ENCODE measurements around the gene ACLY. TPM values are rescaled to one million over a fixed set of nuclear protein-coding genes. Genes with fewer than 3 reads are reported as not detected.
"Not testable (repeated sequence)": the region's sequence is repeated elsewhere in the genome, so short reads cannot be mapped to it uniquely, and the experiment has no call there.

The ACLY gene
- total RNA-seq, 1 donor from 2014 or later: 165 TPM

DNA sequence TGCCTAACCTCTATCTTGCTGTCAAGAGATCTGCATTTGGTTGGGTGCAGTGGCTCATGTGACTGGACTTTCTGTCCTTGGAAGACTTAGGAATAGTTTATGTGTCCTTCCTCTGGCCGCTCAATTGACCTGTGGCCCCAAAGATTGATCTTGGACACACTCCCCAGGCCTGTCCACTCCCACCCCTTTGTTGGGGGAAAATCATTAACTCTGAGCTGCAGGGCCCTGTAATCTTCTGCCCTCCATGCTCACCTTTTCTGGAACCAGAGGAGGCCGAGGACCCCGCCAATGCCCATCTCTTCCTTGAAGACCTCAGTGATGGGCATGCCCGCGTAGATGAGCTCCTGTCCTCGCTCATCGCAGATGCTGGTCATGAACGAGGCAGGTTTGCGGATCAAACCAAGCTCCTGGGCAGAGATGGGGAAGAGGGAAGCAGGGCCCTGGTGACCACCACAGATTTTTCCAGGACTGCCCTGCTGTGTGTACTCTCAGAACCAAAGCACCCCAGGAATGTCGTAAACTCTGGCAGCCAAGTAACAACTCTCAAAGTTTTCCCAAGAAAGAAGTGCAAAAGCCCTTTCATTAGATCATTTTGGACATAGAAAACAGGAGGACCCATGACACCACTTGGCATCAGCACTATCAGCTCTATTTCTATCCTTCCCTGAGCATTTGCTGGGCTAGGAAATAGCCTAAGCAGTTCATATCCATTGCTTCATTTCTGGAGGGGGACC, 45.0 kb downstream of the ACLY start:
- no peak for DNase-seq (ENCODE audit: low read depth)

DNA sequence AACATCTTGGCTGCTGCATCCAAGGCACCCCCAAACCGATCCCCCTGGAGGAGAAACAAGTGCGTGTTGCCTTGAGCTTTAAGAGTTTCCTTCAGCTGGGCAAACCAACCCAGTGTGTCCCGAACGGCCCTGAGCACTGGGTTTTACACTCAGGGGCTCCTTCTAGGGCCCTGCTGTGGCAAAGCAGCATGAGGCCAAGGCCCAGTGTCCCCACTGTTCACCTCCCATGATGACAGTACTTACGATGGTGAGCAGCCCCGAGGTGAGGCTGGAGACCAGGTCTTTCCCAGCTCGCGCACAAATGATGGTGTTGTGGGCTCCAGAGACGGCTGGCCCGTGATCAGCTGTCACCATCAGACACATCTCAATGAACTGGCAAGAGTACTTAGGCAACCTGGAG, 47.0 kb downstream of the ACLY start:
- DNase-seq (ENCODE audit: low read depth): no peak

- peak; percentile 43 for DNase-seq (ENCODE audit: low read depth)
Observed at GRCh38 chr17:41870627-41871026, 48.1 kb downstream of the ACLY start.

DNA sequence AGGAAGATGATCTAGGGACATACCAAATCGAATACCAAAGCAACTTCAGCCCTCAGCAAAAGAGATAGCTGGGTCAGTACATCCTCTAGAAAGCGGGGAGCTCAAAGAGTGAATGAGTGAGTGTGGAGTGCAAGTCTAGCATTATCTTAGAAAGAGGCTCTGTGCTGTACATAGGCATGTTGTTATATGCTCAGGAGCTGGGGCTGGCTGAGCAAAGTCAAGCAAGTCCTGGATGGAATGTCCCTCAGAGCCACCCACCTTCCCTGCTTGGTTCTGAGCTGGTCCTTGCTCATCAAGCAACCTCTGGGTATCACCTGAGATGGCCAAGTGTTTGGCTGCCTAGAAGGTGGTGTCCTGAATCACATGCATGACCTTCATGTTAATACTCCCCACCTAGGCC, 48.7 kb downstream of the ACLY start:
- no peak for DNase-seq (ENCODE audit: low read depth)

- no peak for DNase-seq (ENCODE audit: low read depth)
Observed at GRCh38 chr17:41869426-41869825, 49.3 kb downstream of the ACLY start.

- DNase-seq (ENCODE audit: low read depth): no peak
Observed at GRCh38 chr17:41868568-41868967, 50.2 kb downstream of the ACLY start.

GRCh38 chr17:41865596-41865893, 53.2 kb downstream of the ACLY start:
- no peak for DNase-seq (ENCODE audit: low read depth)

DNA sequence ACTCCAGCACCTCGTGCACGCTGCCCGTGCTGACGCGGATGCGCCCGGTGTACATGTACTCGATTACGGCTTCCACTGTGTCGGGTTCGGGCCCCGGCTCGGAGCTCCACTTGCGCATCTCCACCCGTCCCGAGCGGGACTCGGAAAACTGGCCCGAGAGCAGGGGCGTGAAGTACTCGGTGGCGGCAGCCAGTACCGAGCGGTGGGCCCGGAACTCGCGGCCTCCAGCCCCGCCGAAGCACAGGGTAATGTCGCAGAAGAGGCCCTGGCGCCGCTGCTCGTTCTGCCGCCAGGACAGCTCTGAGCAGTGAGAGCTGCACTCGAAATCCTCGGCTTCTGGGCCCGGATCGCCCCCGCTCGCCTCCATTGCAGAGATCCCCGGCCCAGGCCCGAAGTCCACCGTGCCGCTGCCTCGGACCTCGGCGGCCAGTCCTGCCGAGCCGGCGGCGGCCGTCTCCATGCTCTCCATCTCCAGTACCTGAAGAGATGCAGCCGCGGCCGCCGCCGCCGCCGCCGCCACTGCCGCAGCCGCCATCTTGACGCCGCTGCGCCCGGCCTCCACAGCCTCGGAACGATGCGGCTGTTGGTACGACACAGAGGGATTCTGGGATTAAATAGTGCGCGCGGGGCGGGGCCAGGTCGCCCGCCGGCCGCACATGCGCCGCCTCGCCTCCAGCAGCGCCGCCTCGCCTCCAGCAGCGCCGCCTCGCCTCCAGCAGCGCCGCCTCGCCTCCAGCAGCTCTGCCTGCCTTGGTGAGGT, 53.7 kb downstream of the ACLY start, which contains the start of gene KLHL11:
Gene KLHL11, minus strand, starts transcription at position 588 of the 760 bp plus-strand sequence. Its CDS starts 53 bp downstream, at position 535.
- peak; percentile 92 for DNase-seq (ENCODE audit: low read depth)

GRCh38 chr17:41864498-41864835, 54.3 kb downstream of the ACLY start:
- no peak for DNase-seq (ENCODE audit: low read depth)

DNA sequence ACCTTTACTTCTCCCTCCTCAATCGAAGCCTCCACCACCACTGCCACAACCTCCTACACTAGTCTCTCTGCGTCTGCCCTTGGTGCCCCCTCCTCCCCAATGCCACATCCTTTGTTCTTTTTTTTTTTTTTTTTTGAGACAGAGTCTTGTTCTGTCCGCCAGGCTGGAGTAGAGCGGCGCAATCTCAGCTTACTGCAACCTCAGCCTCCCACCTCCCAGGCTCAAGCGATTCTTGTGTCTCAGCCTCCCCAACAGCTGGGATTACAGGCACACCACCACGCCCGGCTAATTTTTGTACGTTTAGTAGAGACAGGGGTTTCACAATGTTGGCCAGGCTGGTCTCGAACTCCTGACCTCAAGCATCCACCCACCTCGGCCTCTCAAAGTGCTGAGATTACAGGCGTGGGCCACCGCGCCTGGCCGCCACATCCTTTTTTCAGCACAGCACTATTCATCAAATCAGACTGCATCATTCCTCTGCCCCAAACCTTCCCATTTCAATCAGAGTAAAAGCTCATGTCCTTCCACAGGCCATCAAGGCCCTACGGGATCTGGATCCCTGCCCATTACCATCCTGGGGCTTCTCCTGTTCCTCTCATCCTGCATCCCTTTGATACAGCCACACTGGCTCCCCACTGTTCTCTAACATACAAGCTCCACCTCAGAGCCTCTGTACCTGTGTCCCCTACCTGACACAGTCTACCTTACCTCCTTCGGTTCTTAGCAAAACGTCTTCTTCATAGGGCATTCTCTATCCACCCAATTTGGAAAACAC, 55.5 kb downstream of the ACLY start:
- no peak for DNase-seq (ENCODE audit: low read depth)

DNA sequence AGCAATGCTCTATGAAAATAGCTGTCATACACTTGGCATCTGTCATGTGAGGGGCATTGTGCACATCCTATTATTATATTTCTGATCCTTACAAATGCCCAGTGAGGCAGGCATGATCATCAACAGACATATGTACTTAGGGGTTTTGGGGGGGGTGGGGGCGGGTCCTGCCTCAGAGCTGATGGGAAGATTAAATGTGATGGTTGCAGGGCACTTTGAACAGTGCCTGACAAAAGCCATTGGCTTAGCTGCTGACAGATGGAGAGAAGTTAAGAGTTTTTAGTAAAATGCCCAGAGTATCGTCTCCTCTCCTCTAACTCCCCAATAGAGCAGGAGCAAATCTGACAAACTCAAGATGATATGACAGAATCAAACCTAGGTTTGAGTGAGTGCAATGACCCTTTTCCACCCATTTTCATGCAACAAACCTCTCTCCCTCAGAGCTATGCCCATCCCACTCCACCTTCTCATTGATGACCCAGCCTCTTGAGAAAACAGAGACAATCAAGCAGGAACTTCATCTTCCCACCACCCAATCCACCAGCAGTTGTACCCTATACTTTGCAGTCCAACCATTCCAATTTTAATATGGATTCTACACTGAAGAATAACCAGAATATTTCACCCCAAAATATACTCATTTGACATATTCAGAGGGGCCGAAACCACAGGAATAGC, 58.4 kb downstream of the ACLY start:
- DNase-seq (ENCODE audit: low read depth): no peak

- DNase-seq (ENCODE audit: low read depth): not testable (repeated sequence)
Observed at GRCh38 chr17:41851382-41851781, 67.4 kb downstream of the ACLY start.

- DNase-seq (ENCODE audit: low read depth): no peak
Observed at GRCh38 chr17:41849251-41849990, 69.3 kb downstream of the ACLY start.

DNA sequence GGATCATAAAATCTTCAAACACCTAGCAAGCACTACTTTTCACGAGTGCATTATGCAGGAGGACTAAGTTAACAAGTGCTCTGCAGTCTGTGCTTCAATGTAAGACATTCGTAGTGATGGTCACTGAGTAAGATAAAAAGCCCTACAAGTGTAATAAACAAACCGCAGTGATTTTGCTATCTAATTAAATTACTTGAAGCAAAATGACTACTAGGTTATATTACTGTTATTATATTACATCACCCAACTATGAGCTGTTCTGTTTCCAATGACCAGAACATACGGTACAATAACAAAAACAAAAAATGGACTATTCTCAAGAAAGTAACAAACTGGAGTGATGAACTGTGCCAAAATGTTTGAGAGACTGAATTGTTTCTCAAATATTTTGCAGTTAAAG, 70.0 kb downstream of the ACLY start:
- no peak for DNase-seq (ENCODE audit: low read depth)

DNA sequence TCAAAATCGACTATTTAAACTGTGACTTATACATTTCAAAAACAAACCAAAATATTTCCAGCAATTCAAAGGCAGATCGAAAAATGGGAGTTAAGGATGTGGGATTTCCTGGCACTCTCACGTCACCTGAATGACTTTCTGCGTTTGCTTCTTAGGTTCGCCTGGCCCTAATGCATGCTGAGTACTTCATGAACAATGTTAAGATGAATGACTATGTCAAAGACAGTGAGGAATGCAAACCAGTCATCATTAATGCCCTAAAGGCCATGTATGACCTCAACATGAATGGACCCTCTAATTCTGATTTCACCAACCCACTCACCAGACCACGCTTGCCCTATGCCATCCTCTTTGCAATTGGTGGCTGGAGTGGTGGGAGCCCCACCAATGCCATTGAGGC, 73.8 kb downstream of the ACLY start:
- DNase-seq (ENCODE audit: low read depth): no peak

DNA sequence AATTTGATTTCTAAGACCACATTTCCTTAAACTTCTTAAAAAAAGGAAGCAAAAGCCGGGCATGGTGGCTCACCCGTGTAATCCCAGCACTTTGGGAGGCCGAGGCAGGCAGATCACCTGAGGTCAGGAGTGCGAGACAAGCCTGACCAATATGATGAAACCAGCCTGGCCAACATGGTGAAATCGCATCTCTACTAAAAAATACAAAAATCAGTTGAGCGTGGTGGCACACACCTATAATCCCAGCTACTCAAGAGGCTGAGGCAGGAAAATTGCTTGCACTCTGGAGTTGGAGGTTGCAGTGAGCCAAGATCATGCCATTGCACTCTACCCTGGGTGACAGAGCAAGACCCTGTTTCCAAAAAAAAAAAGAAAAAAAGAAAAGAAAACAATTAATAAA, 78.0 kb downstream of the ACLY start:
- DNase-seq (ENCODE audit: low read depth): not testable (repeated sequence)

- not testable (repeated sequence) for DNase-seq (ENCODE audit: low read depth)
Observed at GRCh38 chr17:41839448-41839847, 79.3 kb downstream of the ACLY start.

DNA sequence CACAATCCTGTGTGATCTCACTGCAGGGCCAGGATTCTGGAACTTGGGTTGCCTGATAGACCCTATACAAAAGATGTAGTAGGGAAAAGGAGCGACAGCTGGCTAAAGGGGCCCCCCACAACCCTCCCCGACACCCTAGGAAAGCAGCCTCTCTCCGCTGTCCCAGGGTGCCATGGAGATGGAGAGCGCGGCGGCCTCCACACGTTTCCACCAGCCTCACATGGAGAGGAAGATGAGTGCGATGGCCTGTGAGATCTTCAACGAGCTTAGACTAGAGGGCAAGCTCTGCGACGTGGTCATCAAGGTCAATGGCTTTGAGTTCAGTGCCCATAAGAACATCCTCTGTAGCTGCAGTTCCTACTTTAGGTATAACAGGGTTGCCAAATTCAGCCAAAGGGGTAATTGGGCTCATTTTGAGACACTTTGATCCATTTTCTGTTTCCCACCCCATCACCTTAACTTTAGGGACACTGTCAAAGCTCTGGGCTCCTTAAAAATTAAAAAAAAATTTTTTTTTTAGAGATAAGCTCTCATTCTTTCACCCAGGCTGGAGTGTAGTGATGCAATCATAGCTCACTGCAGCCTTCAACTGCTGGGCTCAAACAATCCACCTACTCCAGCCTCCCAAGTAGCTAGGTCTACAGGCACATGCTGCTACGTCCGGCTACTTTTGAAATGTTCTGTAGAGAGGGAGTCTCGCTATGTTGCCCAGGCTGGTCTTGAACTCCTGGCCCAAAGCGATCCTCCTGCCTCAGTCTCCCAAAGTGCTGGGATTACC, 80.8 kb downstream of the ACLY start, which contains the start of gene KLHL10:
Gene KLHL10, plus strand, starts transcription at position 65 of the 778 bp plus-strand sequence. Its CDS starts 108 bp downstream, at position 173.
- DNase-seq (ENCODE audit: low read depth): no peak

GRCh38 chr17:41836550-41837196, 82.1 kb downstream of the ACLY start:
- peak; percentile 60 for DNase-seq (ENCODE audit: low read depth)
